ENCODE data around the gene PIGO. TPM values are rescaled to one million over a fixed set of nuclear protein-coding genes. Genes with fewer than 3 reads are reported as not detected.
A peak's percentile ranks its signal among the peaks of the same experiment; 100 is the strongest.

PIGO gene
- total and polyA plus RNA-seq, 9 of the 15 experiments (the other 6 are each of a cell fraction or from before 2014, with no cell fraction given) = 5.4 to 13.7 (median 9.7) TPM

GRCh38 chr9:35108946-35109575, 12.7 kb upstream of the PIGO start (continued):
- peak; percentile 90 for TF ChIP-seq PKNOX1 (IDR thresholded peaks at IDR 0.05)
- no peak for TF ChIP-seq CGGBP1 (CRISPR knock-in tag; IDR thresholded peaks at IDR 0.05)
- TF ChIP-seq KDM1A (IDR thresholded peaks at IDR 0.05) = peak; percentile 78 to 79; a peak in 3 of 4 replicates
- TF ChIP-seq CREB5 (CRISPR knock-in tag; IDR thresholded peaks at IDR 0.05) = no peak
- TF ChIP-seq MIER1 (IDR thresholded peaks at IDR 0.05; ENCODE audit: low read depth) = no peak
- peak; percentile 73 for TF ChIP-seq JUND (IDR thresholded peaks at IDR 0.05; ENCODE audit: borderline replicate concordance, low read depth, low read length)
- TF ChIP-seq JUND (tag; IDR thresholded peaks at IDR 0.05; ENCODE audit: borderline replicate concordance, low read depth, low read length) = peak; percentile 49; the same call in 1 of the 3 replicates
- TF ChIP-seq CTCF (IDR thresholded peaks at IDR 0.05 in 2 of 3, conservative IDR thresholded peaks at IDR 0.05 in 1 of 3; ENCODE audit: insufficient read depth in 2 of 3, low read depth in 1 of 3, low read length in 3 of 3) = no peak
- no peak for TF ChIP-seq ZBTB8A (IDR thresholded peaks at IDR 0.05; ENCODE audit: partially characterized antibody)
- TF ChIP-seq RCOR1 (IDR thresholded peaks at IDR 0.05; ENCODE audit: borderline replicate concordance in 1 of 2, low read depth in 2 of 2, low read length in 2 of 2) = peak in 1 of 2 experiments; percentile 87; a peak in 3 of 4 replicates
- no peak for TF ChIP-seq ZNF398 (CRISPR knock-in tag; IDR thresholded peaks at IDR 0.05)
- TF ChIP-seq GATAD2B (IDR thresholded peaks at IDR 0.05; ENCODE audit: borderline replicate concordance) = peak; percentile 50; the same call in 1 of the 2 replicates
- peak; percentile 63; the same call in 1 of the 2 replicates for TF ChIP-seq NR2C1 (IDR thresholded peaks at IDR 0.05)
- peak; percentile 65 for TF ChIP-seq NR2C1 (tag; IDR thresholded peaks at IDR 0.05)
- peak; percentile 97 for TF ChIP-seq RNF2 (IDR thresholded peaks at IDR 0.05)
- no peak for TF ChIP-seq BDP1 (IDR thresholded peaks at IDR 0.05; ENCODE audit: insufficient read depth, insufficient read length)
- peak; percentile 84 for TF ChIP-seq CEBPB (tag; IDR thresholded peaks at IDR 0.05)
- peak; percentile 93 for TF ChIP-seq MTA2 (IDR thresholded peaks at IDR 0.05; ENCODE audit: low read depth)
- peak; percentile 26 for TF ChIP-seq TAF1 (IDR thresholded peaks at IDR 0.05; ENCODE audit: control insufficient read depth, extremely low read depth, insufficient read depth, low read length, severe bottlenecking)
- TF ChIP-seq ZNF121 (CRISPR knock-in tag; conservative IDR thresholded peaks at IDR 0.05) = no peak
- TF ChIP-seq ZNF133 (CRISPR knock-in tag; IDR thresholded peaks at IDR 0.05) = no peak
- peak in 1 of 2 experiments; percentile 21; a peak in 1 of 4 replicates for TF ChIP-seq SRF (CRISPR knock-in tag; IDR thresholded peaks at IDR 0.05)
- no peak for TF ChIP-seq POLR2G (IDR thresholded peaks at IDR 0.05; ENCODE audit: low read depth, low read length)

Data from K562 (cell line).